ENCODE data around the gene LMAN1.

The LMAN1 gene

GRCh38 chr18:59306640-59307039 is 52.4 kb downstream of the LMAN1 start:
- Histone ChIP-seq H3K27me3 (ENCODE audit: insufficient read depth, low read length) (no peaks in the 10 kb centered on the region), H3K4me1 (ENCODE audit: control insufficient read depth in 1 of 2, insufficient read depth in 2 of 2, low read length in 2 of 2) (peaks cover 0 to 2% of the 10 kb centered on the region in 2 experiments), H3K36me3 (ENCODE audit: control insufficient read depth in 1 of 2, insufficient read depth in 2 of 2, low read length in 2 of 2) (no peaks in the 10 kb centered on the region), H3K4me2 (ENCODE audit: low read length) (no peak overlapping the region), H4K12ac (ENCODE audit: low read depth, low read length) (no peak overlapping the region), H3K79me2 (ENCODE audit: control insufficient read depth, insufficient read depth, low read length, poor library complexity) (no peaks in the 10 kb centered on the region), H2BK12ac (ENCODE audit: low read length) (no peak overlapping the region), H3K9ac (ENCODE audit: low read length) (no peak overlapping the region), H2AK5ac (ENCODE audit: low read length) (no peak overlapping the region), H3K23ac (ENCODE audit: low read length) (no peak overlapping the region), H2BK5ac (ENCODE audit: low read depth, low read length, poor library complexity) (no peak overlapping the region), H4K8ac (ENCODE audit: low read depth, low read length) (no peak overlapping the region), H3K18ac (ENCODE audit: low read length) (no peak overlapping the region), H3K79me1 (ENCODE audit: low read length) (no peaks in the 10 kb centered on the region), H4K91ac (ENCODE audit: low read depth, low read length) (no peak overlapping the region), H3K4me3 (ENCODE audit: low read depth, low read length) (no peak overlapping the region), H3K9me3 (ENCODE audit: insufficient read depth, low read depth, low read length) (no peaks in the 10 kb centered on the region), H3K14ac (ENCODE audit: low read length) (no peak overlapping the region), H2AFZ (ENCODE audit: insufficient read depth, low read length, poor library complexity) (no peak overlapping the region), H3K27ac (ENCODE audit: low read depth, low read length) (no peak overlapping the region), H2BK120ac (ENCODE audit: insufficient read depth, low read length, poor library complexity) (no peak overlapping the region), H3K4ac (ENCODE audit: low read depth, low read length) (no peak overlapping the region)
- WGBS (ENCODE audit: extremely low coverage, insufficient coverage, insufficient read length): no CpG with 5 or more reads among the region's 6 CpGs
- no peak for DNase-seq

- Histone ChIP-seq H2AK5ac (ENCODE audit: low read length) (no peak overlapping the region), H3K18ac (ENCODE audit: low read length) (no peak overlapping the region), H3K36me3 (ENCODE audit: control insufficient read depth in 1 of 2, insufficient read depth in 2 of 2, low read length in 2 of 2) (no peaks in the 10 kb centered on the region), H4K8ac (ENCODE audit: low read depth, low read length) (no peak overlapping the region), H3K79me2 (ENCODE audit: control insufficient read depth, insufficient read depth, low read length, poor library complexity) (no peaks in the 10 kb centered on the region), H3K14ac (ENCODE audit: low read length) (no peak overlapping the region), H4K12ac (ENCODE audit: low read depth, low read length) (no peak overlapping the region), H3K4me3 (ENCODE audit: low read depth, low read length) (no peak overlapping the region), H3K79me1 (ENCODE audit: low read length) (no peaks in the 10 kb centered on the region), H3K9ac (ENCODE audit: low read length) (no peak overlapping the region), H2BK12ac (ENCODE audit: low read length) (no peak overlapping the region), H3K23ac (ENCODE audit: low read length) (no peak overlapping the region), H3K4ac (ENCODE audit: low read depth, low read length) (no peak overlapping the region), H3K4me1 (ENCODE audit: control insufficient read depth in 1 of 2, insufficient read depth in 2 of 2, low read length in 2 of 2) (peaks cover 0 to 2% of the 10 kb centered on the region in 2 experiments), H3K27ac (ENCODE audit: low read depth, low read length) (no peak overlapping the region), H2BK5ac (ENCODE audit: low read depth, low read length, poor library complexity) (no peak overlapping the region), H3K9me3 (ENCODE audit: insufficient read depth, low read depth, low read length) (no peaks in the 10 kb centered on the region), H3K27me3 (ENCODE audit: insufficient read depth, low read length) (no peaks in the 10 kb centered on the region), H4K91ac (ENCODE audit: low read depth, low read length) (no peak overlapping the region), H2AFZ (ENCODE audit: insufficient read depth, low read length, poor library complexity) (no peak overlapping the region), H2BK120ac (ENCODE audit: insufficient read depth, low read length, poor library complexity) (no peak overlapping the region), H3K4me2 (ENCODE audit: low read length) (no peak overlapping the region)
- no peak for DNase-seq
- WGBS (ENCODE audit: extremely low coverage, insufficient coverage, insufficient read length): no CpG with 5 or more reads among the region's 4 CpGs
Observed at GRCh38 chr18:59305295-59305694, 53.8 kb downstream of the LMAN1 start.

GRCh38 chr18:59303656-59304195 is 55.3 kb downstream of the LMAN1 start:
- Histone ChIP-seq H3K4me3 (ENCODE audit: low read depth, low read length) (no peak overlapping the region), H3K18ac (ENCODE audit: low read length) (no peak overlapping the region), H3K36me3 (ENCODE audit: control insufficient read depth in 1 of 2, insufficient read depth in 2 of 2, low read length in 2 of 2) (no peaks in the 10 kb centered on the region), H3K14ac (ENCODE audit: low read length) (no peak overlapping the region), H2AFZ (ENCODE audit: insufficient read depth, low read length, poor library complexity) (no peak overlapping the region), H4K8ac (ENCODE audit: low read depth, low read length) (no peak overlapping the region), H3K4me1 (ENCODE audit: control insufficient read depth in 1 of 2, insufficient read depth in 2 of 2, low read length in 2 of 2) (peaks cover 0 to 1% of the 10 kb centered on the region in 2 experiments), H4K12ac (ENCODE audit: low read depth, low read length) (no peak overlapping the region), H3K79me1 (ENCODE audit: low read length) (no peaks in the 10 kb centered on the region), H3K4ac (ENCODE audit: low read depth, low read length) (no peak overlapping the region), H2BK5ac (ENCODE audit: low read depth, low read length, poor library complexity) (no peak overlapping the region), H2BK12ac (ENCODE audit: low read length) (no peak overlapping the region), H2BK120ac (ENCODE audit: insufficient read depth, low read length, poor library complexity) (no peak overlapping the region), H4K91ac (ENCODE audit: low read depth, low read length) (no peak overlapping the region), H2AK5ac (ENCODE audit: low read length) (no peak overlapping the region), H3K9me3 (ENCODE audit: insufficient read depth, low read depth, low read length) (no peaks in the 10 kb centered on the region), H3K9ac (ENCODE audit: low read length) (no peak overlapping the region), H3K79me2 (ENCODE audit: control insufficient read depth, insufficient read depth, low read length, poor library complexity) (no peaks in the 10 kb centered on the region), H3K4me2 (ENCODE audit: low read length) (no peak overlapping the region), H3K27ac (ENCODE audit: low read depth, low read length) (no peak overlapping the region), H3K27me3 (ENCODE audit: insufficient read depth, low read length) (no peaks in the 10 kb centered on the region), H3K23ac (ENCODE audit: low read length) (no peak overlapping the region)
- no CpG with 5 or more reads among the region's 9 CpGs for WGBS (ENCODE audit: extremely low coverage, insufficient coverage, insufficient read length)
- no peak for DNase-seq

GRCh38 chr18:59303006-59303405 is 56.1 kb downstream of the LMAN1 start:
- Histone ChIP-seq H2BK12ac (ENCODE audit: low read length) (no peak overlapping the region), H3K27me3 (ENCODE audit: insufficient read depth, low read length) (no peaks in the 10 kb centered on the region), H3K79me2 (ENCODE audit: control insufficient read depth, insufficient read depth, low read length, poor library complexity) (no peaks in the 10 kb centered on the region), H2BK5ac (ENCODE audit: low read depth, low read length, poor library complexity) (no peak overlapping the region), H4K91ac (ENCODE audit: low read depth, low read length) (no peak overlapping the region), H2BK120ac (ENCODE audit: insufficient read depth, low read length, poor library complexity) (no peak overlapping the region), H2AFZ (ENCODE audit: insufficient read depth, low read length, poor library complexity) (no peak overlapping the region), H3K9me3 (ENCODE audit: insufficient read depth, low read depth, low read length) (no peaks in the 10 kb centered on the region), H3K18ac (ENCODE audit: low read length) (no peak overlapping the region), H3K4ac (ENCODE audit: low read depth, low read length) (no peak overlapping the region), H3K4me1 (ENCODE audit: control insufficient read depth in 1 of 2, insufficient read depth in 2 of 2, low read length in 2 of 2) (no peaks in the 10 kb centered on the region), H3K4me2 (ENCODE audit: low read length) (no peak overlapping the region), H3K4me3 (ENCODE audit: low read depth, low read length) (no peak overlapping the region), H3K9ac (ENCODE audit: low read length) (no peak overlapping the region), H3K23ac (ENCODE audit: low read length) (no peak overlapping the region), H4K12ac (ENCODE audit: low read depth, low read length) (no peak overlapping the region), H4K8ac (ENCODE audit: low read depth, low read length) (no peak overlapping the region), H3K14ac (ENCODE audit: low read length) (no peak overlapping the region), H3K79me1 (ENCODE audit: low read length) (no peaks in the 10 kb centered on the region), H3K36me3 (ENCODE audit: control insufficient read depth in 1 of 2, insufficient read depth in 2 of 2, low read length in 2 of 2) (no peaks in the 10 kb centered on the region), H3K27ac (ENCODE audit: low read depth, low read length) (no peak overlapping the region), H2AK5ac (ENCODE audit: low read length) (no peak overlapping the region)
- no peak for DNase-seq
- WGBS (ENCODE audit: extremely low coverage, insufficient coverage, insufficient read length): no CpG with 5 or more reads among the region's 2 CpGs
